GM13976 (cell line): ENCODE measurements around the gene ASPM.
A peak's percentile ranks its signal among the peaks of the same experiment; 100 is the strongest.
"Not testable (repeated sequence)": the region's sequence is repeated elsewhere in the genome, so short reads cannot be mapped to it uniquely, and the experiment has no call there.

Experiments used
- DNase-seq: peaks from one replicate; pipeline ENCODE4 v3.0.0; 2012; ENCODE audit warnings: low spot score
- in situ Hi-C: fragments of 300-500 bp; cut with MboI; formaldehyde crosslinking; loops from one replicate; pipeline ENCODE4 v1.12.0; 2022; ENCODE audit warnings: low sequenced_read_pairs, mixed read lengths, inconsistent platforms; ENCODE audit not compliant: unreplicated experiment
- TF ChIP-seq, protein P1 (sequence below): IDR thresholded peaks from 2 replicates; pipeline ENCODE4 v1.5.1; 2012; ENCODE audit warnings: borderline replicate concordance, mild to moderate bottlenecking; ENCODE audit not compliant: insufficient read depth; ENCODE audit errors: extremely low read depth, missing control alignments, control extremely low read depth

The ASPM gene

DNA sequence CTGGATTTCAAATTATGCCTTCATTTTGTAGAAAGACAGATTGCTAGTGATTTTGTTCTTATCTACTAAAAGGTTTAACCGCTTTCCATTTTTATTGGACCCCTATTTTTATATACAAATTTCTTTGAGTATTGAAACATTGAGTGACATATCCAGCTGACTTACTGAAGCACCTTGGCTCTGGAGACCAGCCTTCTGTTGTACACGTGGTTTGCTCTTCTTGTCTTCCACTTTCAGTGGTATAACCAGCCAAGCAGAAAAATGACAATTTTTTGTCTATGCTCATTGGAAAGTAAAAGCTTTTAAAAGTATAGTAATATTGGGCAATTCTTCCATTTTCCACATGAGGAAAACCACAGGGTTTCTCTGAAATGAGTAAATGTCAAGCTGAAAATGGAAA is 83.8 kb downstream of the ASPM start:
- TF ChIP-seq, protein P1, sequence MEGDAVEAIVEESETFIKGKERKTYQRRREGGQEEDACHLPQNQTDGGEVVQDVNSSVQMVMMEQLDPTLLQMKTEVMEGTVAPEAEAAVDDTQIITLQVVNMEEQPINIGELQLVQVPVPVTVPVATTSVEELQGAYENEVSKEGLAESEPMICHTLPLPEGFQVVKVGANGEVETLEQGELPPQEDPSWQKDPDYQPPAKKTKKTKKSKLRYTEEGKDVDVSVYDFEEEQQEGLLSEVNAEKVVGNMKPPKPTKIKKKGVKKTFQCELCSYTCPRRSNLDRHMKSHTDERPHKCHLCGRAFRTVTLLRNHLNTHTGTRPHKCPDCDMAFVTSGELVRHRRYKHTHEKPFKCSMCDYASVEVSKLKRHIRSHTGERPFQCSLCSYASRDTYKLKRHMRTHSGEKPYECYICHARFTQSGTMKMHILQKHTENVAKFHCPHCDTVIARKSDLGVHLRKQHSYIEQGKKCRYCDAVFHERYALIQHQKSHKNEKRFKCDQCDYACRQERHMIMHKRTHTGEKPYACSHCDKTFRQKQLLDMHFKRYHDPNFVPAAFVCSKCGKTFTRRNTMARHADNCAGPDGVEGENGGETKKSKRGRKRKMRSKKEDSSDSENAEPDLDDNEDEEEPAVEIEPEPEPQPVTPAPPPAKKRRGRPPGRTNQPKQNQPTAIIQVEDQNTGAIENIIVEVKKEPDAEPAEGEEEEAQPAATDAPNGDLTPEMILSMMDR, result no peak
- in situ Hi-C loops, result no loop called here
- DNase-seq, result peak; percentile 4

DNA sequence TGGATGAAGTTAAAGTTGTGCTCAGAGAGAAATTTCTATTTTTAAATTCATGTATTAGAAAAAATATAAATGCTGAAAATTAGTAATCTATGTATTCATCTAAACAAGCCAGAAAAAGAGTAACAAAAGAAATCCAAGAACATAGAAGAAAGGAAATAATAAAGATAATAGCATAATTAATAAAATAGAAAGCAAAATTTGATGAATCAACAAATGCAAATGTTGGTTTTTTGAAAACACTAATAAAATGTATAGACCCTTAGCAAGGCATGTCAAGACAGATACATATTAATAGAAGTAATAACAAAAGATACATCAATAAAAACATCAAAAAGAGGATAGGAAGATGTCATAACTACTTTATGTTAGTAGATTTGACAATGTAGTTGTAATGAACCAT is 97.4 kb downstream of the ASPM start:
- in situ Hi-C loops, result no loop called here
- DNase-seq, result no peak
- TF ChIP-seq, protein P1, result no peak

DNA sequence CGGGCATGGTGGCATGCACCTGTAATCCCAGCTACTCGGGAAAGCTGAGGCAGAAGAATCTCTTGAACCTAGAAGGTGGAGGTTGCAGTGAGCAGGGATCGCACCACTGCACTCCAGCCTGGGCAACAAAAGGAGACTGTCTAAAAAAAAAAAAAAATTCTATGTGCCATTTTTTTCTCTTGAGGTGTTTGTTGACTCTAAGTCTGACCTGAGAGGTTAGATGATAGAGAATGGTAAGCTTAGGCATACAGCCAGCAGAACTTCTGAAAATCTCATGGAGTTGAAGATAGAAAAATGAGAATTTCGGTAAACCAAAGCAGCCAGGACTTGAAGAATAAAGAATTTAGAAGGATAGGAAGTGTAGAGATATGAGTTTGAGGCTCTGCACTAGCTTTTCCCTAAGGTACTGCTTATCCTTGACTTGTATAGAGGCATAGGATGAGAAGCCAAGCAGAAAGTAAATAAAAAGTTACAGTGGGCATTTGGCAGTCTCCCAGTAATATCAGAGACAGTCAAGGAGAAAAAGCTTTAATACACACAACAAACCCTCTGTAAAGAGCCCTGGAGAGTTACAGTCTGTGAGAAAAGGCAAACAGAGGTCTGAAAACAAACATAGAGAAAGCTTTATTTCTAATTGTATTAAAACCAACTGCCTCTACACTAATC is 103.7 kb downstream of the ASPM start:
- in situ Hi-C loops, result no loop called here
- TF ChIP-seq, protein P1, result no peak
- DNase-seq, result no peak

DNA sequence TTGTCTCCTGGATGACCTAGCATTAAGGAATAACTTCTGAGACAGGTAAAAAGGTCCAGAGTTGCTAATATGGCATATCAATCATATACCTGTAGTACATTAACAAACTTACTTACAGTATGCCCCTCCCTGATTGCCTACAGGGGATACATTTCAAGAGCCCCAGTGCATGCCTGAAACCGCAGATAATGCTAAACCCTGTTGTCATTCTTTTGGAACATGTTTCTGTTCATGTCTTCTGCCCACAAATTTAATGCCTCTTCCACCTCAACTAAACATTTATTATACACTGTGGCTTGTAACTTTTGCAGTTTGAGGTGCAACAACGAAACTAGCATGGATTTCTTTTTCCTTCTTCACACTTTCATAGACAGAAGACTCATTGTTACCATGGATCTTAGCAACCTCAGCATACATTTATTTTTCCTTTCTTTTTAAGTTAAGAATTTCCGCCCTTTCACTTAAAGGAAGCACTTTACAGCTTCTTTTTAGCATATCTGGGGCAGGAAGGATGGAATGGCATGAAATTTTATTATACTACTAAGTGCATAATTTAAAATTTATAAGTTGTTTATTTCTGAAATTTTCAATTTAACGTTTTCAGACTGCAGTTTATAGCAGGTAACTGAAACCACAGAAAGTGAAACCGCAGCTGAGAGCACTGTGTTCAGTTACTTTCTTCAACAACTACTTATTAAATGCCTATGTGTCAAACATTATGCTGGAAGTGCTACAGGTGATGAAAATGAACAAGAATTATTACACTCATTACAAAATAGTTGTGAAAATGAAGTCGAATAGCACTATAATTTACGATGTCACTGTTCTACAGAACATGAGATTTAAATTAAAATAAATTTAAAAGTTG is 104.7 kb downstream of the ASPM start:
- no peak for DNase-seq
- TF ChIP-seq, protein P1, result no peak
- in situ Hi-C loops, result no loop called here

DNA sequence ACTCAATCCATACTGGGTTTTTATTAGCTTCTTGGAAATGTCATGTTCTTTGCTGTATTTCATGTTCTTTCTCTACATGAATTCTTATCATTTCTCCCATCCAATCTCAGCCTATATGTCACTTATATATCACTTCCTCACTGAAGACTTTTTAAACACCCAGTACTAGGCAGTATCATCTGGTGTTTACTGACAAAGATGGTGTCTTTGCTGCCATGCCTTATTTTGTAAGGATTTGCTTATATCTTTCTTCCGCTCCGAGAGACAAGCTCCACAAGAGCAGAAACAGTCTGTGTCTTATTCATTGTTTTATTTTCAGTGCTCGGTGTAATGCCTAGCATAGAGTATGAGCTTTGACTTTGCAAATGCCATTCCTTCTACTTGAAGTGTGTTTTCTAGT is 109.6 kb downstream of the ASPM start:
- in situ Hi-C loops, result no loop called here
- no peak for DNase-seq
- TF ChIP-seq, protein P1, result no peak

DNA sequence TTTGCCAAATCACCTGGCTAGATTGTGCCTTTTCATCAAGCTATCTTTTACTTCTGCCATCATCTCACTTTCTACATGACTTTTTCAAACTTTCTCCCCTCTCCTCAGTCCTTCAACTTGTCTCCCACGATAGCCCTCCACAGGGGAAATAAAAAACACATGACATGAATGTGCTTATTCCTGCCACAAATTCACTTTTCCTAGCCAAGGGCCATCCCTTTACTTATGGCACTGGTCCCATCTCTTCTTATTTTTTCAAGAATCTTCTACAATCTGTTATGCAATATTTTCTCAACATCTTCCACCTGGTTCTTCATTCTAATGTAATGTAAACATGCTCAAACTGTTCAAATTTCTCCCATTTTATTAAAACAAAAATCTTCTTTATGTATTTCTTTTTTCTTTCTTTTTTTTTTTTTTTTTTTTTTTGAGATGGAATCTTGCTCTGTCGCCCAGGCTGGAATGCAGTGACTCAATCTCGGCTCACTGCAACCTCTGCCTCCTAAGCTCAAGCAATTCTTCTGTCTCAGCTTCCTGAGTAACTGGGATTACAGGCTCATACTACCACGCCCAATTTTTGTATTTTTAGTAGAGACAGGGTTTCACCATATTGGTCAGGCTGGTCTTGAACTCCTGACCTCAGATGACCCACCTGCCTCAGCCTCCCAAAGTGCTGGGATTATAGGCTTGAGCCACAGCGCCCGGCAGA is 111.7 kb downstream of the ASPM start:
- DNase-seq, in situ Hi-C loops: not testable (repeated sequence)
